ENCODE results near the gene PEX1.
"Not testable (repeated sequence)": the region's sequence is repeated elsewhere in the genome, so short reads cannot be mapped to it uniquely, and the experiment has no call there.

DNA sequence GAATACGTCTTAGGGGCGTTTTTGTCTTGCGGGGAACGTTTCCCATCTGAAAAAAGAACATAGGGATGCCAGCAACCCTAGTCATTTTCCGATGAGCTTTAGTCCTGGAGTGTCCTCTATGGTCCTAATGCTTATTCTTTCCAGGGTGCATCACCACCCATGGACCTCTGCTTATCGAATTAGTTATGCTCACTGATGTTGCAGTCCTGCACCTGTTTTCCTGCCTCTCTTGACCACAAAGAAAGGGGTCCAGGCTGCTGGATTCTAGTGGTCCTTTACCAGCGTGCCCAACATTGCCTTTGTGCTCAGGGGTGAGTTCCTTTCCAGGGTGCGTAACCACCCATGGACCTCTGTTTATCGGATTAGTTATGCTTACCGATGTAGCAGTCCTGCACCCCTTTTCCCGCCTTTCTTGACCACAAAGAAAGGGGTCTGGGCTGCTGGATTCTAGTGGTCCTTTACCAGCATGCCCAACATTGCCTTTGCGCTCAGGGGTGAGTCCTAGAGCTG, 53.0 kb downstream of the PEX1 start:
- TF ChIP-seq JUNB (IDR thresholded peaks at IDR 0.05; ENCODE audit: unreplicated experiment); REST (IDR thresholded peaks at IDR 0.05; ENCODE audit: unreplicated experiment); POLR2AphosphoS5 (IDR thresholded peaks at IDR 0.05; ENCODE audit: low read depth): not testable (repeated sequence)

Data from GM23338 (cell line).